GM19324 (cell line): ENCODE measurements around the gene ULBP2.

Experiments used
- ATAC-seq: cut with Tn5 transposase; IDR thresholded peaks from one replicate; pipeline ENCODE4 v1.9.1; 2021; ENCODE audit warnings: mild to moderate bottlenecking, moderate library complexity; ENCODE audit not compliant: unreplicated experiment, low FRiP score

ULBP2 gene

DNA sequence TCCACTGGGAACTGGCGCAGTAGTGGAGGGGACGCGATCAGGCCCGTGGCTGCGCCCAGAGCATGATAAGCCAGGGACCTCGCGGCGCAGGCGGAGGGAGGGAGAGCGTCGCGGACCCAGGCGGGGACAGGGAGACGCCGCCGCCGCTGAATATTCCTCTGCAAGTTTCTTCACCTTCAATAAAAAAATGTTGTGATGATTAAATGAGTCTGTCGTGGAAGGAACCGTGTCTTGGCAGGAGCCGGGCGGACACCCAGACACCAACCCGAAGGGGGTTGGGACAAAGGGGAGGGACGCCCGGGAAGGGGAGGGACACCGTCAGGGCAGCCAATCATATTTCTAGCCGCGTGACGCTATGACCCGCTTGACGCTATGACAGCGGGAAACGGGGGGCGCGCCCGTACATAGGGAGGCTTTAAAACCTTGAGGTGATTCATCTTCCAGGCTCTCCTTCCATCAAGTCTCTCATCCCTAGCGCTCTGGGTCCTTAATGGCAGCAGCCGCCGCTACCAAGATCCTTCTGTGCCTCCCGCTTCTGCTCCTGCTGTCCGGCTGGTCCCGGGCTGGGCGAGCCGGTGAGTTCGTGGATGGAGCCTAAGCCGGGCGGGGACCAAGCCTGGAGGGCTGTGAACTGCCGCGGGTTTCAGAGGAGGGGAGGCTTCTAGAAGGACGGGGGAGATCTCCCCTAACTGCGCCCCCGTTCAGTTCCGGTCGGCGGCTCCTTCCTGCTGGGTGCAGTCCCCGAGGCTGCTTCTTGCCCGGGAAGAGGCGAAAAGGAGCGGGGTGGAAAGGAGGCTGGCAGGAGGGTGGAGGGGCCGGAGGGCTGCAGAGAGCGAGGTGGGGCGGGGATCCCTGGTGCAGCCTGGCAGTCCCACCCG, at the start of gene ULBP2:
Gene ULBP2, plus strand, starts transcription at position 432 of the 878 bp plus-strand sequence. Its CDS starts 59 bp downstream, at position 491.
- ATAC-seq, result no peak

- no peak for ATAC-seq
Measured at GRCh38 chr6:149895048-149895590, 46.7 kb upstream of the ULBP2 start.

DNA sequence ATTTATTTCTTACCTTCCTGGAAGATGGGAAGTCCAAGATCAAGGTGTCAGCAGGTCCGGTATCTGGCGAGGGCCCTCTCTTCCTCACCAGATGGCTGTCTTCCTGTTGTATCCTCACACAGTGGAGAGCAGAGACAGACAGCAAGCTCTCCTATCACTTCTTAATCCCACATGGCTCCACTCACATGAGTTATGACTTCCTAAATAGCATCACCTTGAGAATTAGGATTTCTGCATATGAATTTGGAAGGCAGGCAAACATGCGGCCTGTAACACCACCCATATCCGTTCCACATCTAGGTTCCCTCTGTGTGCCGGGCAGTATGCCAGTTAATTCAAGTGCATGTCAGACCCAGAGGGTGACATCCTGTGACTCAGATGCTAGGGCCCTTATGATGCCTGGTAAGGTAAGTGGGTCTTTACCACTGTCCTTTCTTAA, 46.0 kb upstream of the ULBP2 start:
- no peak for ATAC-seq

DNA sequence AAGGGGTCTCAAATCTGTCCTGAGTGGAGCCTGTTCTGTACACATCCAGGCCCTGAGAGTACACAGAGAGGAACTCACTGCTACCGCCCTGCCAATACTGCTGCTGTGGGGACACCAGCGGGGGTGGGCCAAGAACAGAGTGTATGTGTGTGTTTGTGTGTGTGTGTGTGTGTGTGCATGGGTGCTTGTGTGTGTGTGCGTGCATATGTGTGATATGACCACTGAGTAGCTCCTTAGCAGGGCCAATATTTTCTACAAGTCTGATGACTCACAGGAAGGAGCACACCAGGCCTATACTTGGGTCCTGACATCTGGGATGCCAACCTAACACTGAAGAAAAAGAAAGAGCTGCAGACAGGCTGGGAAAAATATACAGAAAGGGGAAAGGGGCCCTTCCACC, 45.3 kb upstream of the ULBP2 start:
- no peak for ATAC-seq

DNA sequence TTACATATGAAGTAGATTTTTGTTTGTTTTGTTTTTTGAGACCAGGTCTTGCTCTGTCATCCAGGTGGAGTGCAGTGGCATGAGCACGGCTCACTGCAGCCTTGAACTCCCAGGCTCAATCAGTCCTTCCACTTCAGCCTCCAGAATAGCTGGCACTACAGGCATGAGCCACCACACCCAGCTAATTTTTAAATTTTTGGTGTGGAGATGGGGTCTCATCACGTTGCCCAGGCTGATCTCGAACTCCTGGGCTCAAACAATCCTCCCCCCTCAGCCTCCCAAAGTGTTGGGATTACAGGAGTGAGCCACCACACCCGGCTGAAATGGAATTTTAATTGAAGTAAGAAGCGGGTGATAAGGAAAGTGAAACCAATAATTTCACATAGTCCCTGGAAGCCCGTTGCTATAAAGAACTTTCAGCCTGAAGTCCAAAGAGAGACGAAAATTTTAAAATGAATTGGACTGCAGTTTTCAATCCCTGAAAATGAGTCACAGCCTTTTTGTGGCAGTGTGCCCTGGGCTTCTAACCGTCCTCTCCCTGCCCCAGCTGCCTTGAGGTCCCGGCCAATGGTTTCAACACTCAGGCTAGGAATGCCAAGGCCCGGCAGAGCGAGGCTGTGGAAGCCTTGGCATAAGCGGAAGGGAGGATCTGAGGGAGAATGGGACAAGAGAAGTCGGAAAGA, 44.7 kb upstream of the ULBP2 start:
- ATAC-seq, result no peak

DNA sequence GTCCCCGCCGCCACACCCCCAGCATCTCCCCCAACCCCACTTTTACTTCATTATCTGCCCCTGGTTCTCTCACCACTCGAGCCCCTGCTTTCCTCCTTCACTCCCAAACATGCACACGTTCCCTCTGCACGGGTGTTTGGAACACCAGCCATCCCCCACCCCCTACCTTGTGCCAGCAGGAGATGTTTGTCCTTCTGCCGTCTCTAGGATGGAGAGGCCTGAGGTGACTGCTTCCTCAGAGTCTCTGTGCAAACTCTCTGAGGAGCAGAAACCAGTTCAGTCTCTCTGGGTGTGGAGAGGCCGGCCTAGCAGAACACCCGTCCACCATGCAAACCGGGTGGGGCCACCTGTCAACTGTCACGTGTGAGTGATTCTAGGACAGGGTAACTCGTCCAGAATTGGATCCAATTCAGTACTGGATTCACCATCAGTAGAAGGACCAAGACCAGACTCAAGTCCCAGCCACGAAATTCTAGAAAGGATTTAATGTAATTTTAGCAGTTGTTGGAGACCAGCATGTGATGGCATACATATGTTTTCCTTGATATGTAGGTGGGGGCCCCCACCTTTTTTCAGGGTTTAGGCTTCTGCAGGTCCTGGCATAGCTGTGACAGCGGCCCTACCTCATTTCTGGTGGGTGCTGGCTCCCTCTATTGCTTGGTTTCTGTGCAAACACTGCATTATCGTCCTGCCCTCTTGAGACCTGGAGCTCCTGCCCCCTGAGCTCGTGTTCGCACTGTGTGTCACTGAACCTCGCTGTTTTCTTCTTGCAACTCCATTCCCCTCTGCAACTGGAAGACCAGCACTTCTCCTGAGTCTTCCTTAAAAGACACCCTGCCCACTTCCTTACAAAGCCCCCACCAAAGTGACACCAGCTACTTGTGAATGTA, 43.7 kb upstream of the ULBP2 start, which contains the start of gene RAET1E:
Gene RAET1E, minus strand, starts transcription at position 259 of the 890 bp plus-strand sequence. CDS start 7,212 bp downstream, outside the sequence.
- no peak for ATAC-seq

DNA sequence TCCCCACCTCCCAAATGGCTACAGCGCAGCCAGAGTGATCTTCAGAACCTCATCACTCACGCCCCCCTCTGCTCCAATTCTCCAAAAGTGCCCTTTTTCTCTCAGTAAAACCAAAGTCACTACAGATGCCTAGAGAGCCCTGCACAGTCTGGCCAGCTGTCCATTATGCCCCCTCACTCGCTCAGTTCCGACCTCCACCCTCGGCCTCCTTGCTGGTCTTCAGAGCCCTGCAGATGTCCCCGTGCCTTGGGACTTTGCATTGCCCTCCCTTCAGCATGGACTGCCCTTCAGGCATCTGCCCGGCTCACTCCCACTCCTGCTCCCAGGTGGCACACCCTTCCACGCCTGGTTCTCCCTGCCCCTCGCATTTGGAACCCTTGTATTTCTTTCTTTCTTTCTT, 42.8 kb upstream of the ULBP2 start:
- ATAC-seq, result no peak

DNA sequence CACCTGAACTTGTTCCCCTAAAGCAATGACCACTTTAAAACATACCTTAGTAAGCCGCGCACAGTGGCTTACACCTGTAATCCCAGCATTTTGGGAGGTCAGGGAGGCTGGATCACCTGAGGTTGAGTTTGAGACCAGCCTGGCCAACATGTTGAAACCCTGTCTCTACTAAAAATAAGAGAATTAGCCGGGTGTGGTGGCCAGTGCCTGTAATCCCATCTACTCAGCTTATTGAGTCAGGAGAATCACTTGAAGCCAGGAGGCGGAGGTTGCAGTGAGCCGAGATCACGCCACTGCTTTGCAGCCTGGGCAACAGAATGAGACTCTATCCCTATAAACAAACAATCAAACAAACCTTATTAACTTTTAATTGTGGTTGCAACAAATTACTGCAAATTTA, 42.3 kb upstream of the ULBP2 start:
- no peak for ATAC-seq

GRCh38 chr6:149899926-149900619, 41.7 kb upstream of the ULBP2 start:
- no peak for ATAC-seq

DNA sequence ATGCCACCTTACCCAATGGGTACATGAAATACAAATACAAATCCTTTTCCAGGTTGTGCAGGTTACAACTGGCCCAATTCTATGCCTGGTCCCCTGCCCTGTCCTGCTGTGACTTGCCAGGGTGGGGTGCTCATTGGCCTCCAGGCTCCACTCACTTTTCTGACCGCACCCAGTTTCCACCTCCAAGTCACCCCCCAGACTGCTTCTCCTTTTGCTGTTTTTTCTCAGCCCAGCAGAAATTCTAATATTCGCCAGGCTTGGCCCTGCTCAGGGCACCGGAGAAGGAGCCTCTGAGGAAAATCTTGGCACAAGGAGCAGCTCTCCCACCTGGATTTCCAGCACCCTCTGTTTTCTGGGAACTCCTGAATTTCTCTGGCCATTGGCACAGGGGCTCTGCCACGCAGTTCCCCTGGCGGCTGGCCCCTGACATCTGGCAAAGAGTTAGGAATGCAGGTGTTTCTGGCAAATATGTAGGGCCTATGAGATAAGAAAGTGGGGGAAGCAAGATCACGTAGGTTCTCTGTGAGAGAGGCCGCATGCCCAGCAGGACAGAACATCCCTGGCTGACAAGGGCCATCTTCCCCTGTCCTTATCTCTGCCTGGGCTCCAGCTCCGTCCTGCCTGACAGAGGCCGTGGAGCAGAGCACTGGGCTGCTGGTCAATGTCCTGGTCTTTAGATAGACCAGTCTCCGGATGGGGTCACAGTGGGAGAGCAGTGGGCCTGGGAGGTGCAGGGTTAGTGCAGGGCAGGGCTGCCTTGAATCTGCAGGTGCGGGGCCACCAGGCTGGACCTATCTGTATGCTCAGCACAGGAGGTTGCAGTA, 41.0 kb upstream of the ULBP2 start:
- ATAC-seq, result no peak

- ATAC-seq, result no peak
Measured at GRCh38 chr6:149901444-149902140, 40.2 kb upstream of the ULBP2 start.

DNA sequence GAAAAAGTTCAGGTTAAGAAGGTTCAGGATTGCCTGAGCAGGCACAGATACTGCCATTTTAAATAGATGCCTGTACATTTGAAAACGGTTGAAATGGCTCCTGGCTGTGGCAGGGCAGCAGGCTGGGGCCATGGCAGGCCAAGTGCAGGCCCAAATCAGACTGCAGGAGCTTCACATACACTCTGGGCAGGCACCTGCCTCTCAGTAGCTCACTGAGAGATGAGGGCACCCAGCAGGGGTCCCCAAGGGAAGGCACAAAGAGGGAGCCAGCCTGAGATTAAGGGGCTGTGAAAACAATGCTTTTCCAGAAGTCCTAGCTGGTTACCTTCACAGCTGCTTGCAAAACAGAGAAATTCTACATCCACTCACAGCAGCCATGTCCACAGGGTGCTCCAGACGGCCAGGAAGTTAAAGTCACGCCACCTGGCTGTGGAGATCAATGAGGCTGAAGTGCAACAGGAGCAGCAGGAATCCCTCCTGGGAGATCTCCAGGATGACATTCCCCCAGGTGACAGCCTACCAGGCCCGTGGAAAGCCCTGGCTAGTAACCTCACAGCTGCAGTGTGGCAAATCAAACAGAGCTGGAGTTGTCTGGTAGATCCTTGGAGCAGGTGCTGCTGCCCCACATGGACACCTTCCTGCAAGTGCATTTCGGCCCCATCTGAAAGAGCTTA, 37.7 kb upstream of the ULBP2 start:
- no peak for ATAC-seq

GRCh38 chr6:149904661-149905370, 37.0 kb upstream of the ULBP2 start:
- ATAC-seq, result no peak

- no peak for ATAC-seq
Measured at GRCh38 chr6:149905371-149905910, 36.4 kb upstream of the ULBP2 start.

DNA sequence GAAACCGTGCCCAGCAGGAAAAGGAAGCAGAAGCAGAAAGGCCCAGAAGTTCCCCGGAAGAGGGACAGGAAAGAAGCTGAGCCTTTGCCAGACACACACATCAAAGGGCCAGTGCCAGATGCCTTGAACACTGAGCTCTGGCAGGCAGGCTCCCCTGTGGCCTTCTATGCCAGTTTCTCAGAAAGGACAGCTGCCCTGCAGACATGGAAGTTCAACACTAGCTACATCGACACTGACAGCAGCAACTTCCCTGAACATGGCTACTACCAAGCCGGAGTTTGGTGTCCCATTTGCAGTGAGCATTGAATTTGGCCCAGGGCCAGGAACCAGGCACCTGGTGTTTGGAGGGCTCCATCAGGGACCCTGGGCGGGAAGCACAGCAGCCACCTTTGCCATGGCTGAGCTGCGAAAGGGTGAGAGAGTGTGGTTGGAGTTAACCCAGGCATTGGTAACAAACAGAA, 35.9 kb upstream of the ULBP2 start:
- ATAC-seq, result no peak

- ATAC-seq, result no peak
Measured at GRCh38 chr6:149906405-149906804, 35.4 kb upstream of the ULBP2 start.

- no peak for ATAC-seq
Measured at GRCh38 chr6:149907317-149907716, 34.5 kb upstream of the ULBP2 start.
